Esophagus squamous epithelium (tissue), 5 donors: ENCODE data around the gene CACNG3. TPM values are rescaled to one million over a fixed set of nuclear protein-coding genes. Genes with fewer than 3 reads are reported as not detected.

Source experiments
- DNase-seq: peaks from one replicate; lab custom pipeline; 2025; lab: John Stamatoyannopoulos, UW
- H3K27ac ChIP-seq, 4 donors: fragments of 200-600 bp; sonication (generic); one replicate each; pipeline ENCODE4 v1.5.1; 2016 to 2019; ENCODE audit warnings: mild to moderate bottlenecking in 1 of 4
- H3K27me3 ChIP-seq, 4 donors: fragments of 200-600 bp; sonication (generic); 1 replicate in 3 of 4; 2 replicates in 1 of 4; pipeline versions ENCODE4 v1.5.1 to v1.6.0; 2017 to 2021; ENCODE audit warnings: antibody characterized with exemption in 1 of 4
- H3K36me3 ChIP-seq, 3 donors: fragments of 200-600 bp; sonication (generic); one replicate each; pipeline ENCODE4 v1.5.1; 2016 to 2019
- H3K4me1 ChIP-seq, 3 donors: fragments of 200-600 bp; sonication (generic); one replicate each; pipeline ENCODE4 v1.5.1; 2017 to 2019
- H3K4me3 ChIP-seq, 4 donors: fragments of 200-600 bp; sonication (generic); 1 replicate in 3 of 4; 2 replicates in 1 of 4; pipeline ENCODE4 v1.5.1; 2016 to 2019; ENCODE audit warnings: mild to moderate bottlenecking in 2 of 4, moderate library complexity in 1 of 4
- H3K9me3 ChIP-seq, 3 donors: fragments of 200-600 bp; sonication (generic); one replicate each; pipeline ENCODE4 v1.5.1; 2016 to 2019
- CTCF ChIP-seq, 6 experiments: fragments of 450-650 bp in 4 of 6; fragments of 200-600 bp in 2 of 6; sonication (generic) in 2 of 6; IDR thresholded peaks; one replicate each; pipeline ENCODE4 v1.5.1; 2016 to 2019; ENCODE audit warnings: antibody characterized with exemption in 6 of 6, mild to moderate bottlenecking in 4 of 6, moderate library complexity in 4 of 6
- POLR2A ChIP-seq, 4 donors: fragments of 450-650 bp; IDR thresholded peaks; one replicate each; pipeline ENCODE4 v1.6.1; 2017; ENCODE audit warnings: antibody characterized with exemption in 4 of 4, mild to moderate bottlenecking in 4 of 4, moderate library complexity in 3 of 4
- WGBS, 2 donors: methylation state at CpG; one replicate each; pipeline ENCODE4 v1.1.5; 2018; 5-methylcytosine and 5-hydroxymethylcytosine counted together
- intact Hi-C: fragments of 100-400 bp; cut with DNase I; formaldehyde crosslinking; loops from one replicate; pipeline ENCODE4 v1.15.0; 2022
- total RNA-seq, 4 donors: library from RNA; depleted of rRNA; stranded (reverse); fragments of >200 nt; gene quantifications; one replicate each; pipeline ENCODE4 v1.1.0, GENCODE V29; 2016
- donor health status: DM: yes; HTN: yes; CAD: no.

CACNG3 gene
- total RNA-seq, 4 donors from 2014 or later, result not detected

GRCh38 chr16:24348545-24349290, 92.6 kb downstream of the CACNG3 start:
- Histone ChIP-seq H3K4me1 (no peaks in the 10 kb centered on the region), H3K27me3 (no peaks in the 10 kb centered on the region), H3K36me3 (no peaks in the 10 kb centered on the region), H3K27ac (no peak overlapping the region), H3K4me3 (no peak overlapping the region), H3K9me3 (no peaks in the 10 kb centered on the region)
- DNase-seq, result no peak
- intact Hi-C loops, result no loop called here
- 43 to 52% methylated on average over 9 of the region's 9 CpGs for WGBS, 2 donors
- no peak for TF ChIP-seq CTCF (IDR thresholded peaks at IDR 0.05)
- no peak for TF ChIP-seq POLR2A (IDR thresholded peaks at IDR 0.05)

- H3K4me1 ChIP-seq, result no peaks in the 10 kb centered on the region
Measured at GRCh38 chr16:24349320-24349719, 93.2 kb downstream of the CACNG3 start.

DNA sequence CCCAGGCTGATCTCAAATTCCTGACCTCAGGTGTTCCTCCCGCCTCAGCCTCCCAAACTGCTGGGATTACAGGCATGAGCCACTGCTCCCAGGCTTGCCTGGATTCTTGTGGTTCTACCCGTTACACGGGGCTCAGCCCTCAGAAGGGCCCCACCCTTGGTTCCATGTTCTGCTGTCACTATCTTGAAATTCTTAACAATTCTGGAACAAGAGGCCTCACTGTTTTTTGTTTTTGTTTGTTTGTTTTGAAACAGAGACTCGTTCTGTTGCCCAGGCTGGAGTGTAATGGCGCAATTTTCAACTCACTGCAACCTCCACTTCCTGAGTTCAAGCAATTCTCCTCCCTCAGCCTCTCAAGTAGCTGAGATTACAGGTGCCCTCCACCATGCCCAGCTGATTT, 96.6 kb downstream of the CACNG3 start:
- 66 to 68% methylated on average over 5 of the region's 5 CpGs for WGBS, 2 donors
- H3K4me3 ChIP-seq, result no peak overlapping the region
- no peak overlapping the region for H3K27ac ChIP-seq
- intact Hi-C loops, result no loop called here
- H3K4me1 ChIP-seq, result no peaks in the 10 kb centered on the region
- DNase-seq, result no peak
- no peaks in the 10 kb centered on the region for H3K27me3 ChIP-seq
- TF ChIP-seq CTCF (IDR thresholded peaks at IDR 0.05) (no peak), POLR2A (IDR thresholded peaks at IDR 0.05) (no peak)
- H3K9me3 ChIP-seq, result no peaks in the 10 kb centered on the region
- no peaks in the 10 kb centered on the region for H3K36me3 ChIP-seq

More at GRCh38 chr16:24349320-24349719, 93.2 kb downstream of the CACNG3 start:
- no peak overlapping the region for H3K4me3 ChIP-seq
- WGBS, 2 donors, result 64 to 65% methylated on average over 8 of the region's 8 CpGs
- H3K27ac ChIP-seq, result no peak overlapping the region
- no peaks in the 10 kb centered on the region for H3K36me3 ChIP-seq
- intact Hi-C loops, result no loop called here
- TF ChIP-seq POLR2A (IDR thresholded peaks at IDR 0.05) (no peak), CTCF (IDR thresholded peaks at IDR 0.05) (no peak)
- no peaks in the 10 kb centered on the region for H3K27me3 ChIP-seq
- no peaks in the 10 kb centered on the region for H3K9me3 ChIP-seq
- no peak for DNase-seq

DNA sequence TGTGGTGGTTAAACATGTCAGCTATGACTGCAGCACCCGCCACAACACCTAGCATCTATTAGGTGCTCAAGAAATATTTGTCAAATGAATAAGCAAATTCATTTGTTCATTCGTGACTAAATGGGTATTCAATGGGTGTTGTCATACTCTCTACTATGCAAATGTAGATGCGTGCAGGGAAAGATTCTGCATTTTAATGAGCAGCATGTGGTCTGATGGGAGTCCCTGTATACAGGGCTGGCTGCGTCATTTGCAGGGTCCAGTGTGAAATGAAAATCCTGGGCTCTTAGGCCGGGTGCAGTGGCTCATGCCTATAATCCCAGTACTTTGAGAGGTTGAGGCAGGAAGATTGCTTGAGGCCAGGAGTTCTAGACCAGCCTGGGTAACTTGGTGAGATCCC, 97.5 kb downstream of the CACNG3 start:
- no peak for DNase-seq
- Histone ChIP-seq H3K9me3 (no peaks in the 10 kb centered on the region), H3K27ac (no peak overlapping the region), H3K27me3 (no peaks in the 10 kb centered on the region), H3K4me1 (no peaks in the 10 kb centered on the region), H3K4me3 (no peak overlapping the region), H3K36me3 (no peaks in the 10 kb centered on the region)
- intact Hi-C loops, result no loop called here
- 48 to 60% methylated on average over 3 to 5 of the region's 5 CpGs for WGBS, 2 donors
- TF ChIP-seq CTCF (IDR thresholded peaks at IDR 0.05), result no peak

DNA sequence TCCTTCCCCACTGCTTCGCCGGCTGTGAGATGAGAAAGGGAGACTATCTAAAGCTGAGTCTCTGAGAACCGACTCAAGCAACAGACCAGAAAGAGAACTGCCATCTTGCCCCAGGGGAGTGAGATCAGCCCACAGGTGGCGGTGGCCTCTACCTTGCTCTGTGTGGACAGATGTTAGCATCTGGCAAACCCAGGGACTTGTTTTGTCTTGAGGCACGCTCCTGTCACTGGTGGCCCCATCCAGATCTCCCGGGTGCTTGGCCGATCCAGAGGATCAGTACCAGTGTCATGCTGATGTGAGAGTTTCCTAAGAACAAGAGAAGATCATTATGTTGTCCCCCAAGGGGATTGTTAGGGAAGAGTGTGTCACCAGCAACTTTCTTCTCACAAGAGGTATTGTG, 101.4 kb downstream of the CACNG3 start:
- TF ChIP-seq CTCF (IDR thresholded peaks at IDR 0.05), result no peak
- TF ChIP-seq POLR2A (IDR thresholded peaks at IDR 0.05), result no peak
- intact Hi-C loops, result no loop called here
- no peaks in the 10 kb centered on the region for H3K9me3 ChIP-seq
- no peak overlapping the region for H3K27ac ChIP-seq
- no peaks in the 10 kb centered on the region for H3K36me3 ChIP-seq
- H3K4me1 ChIP-seq, result no peaks in the 10 kb centered on the region
- no peak for DNase-seq
- 41 to 63% methylated on average over 5 to 6 of the region's 7 CpGs for WGBS, 2 donors
- H3K27me3 ChIP-seq, result peaks cover 0 to 2% (median 0%) of the 10 kb centered on the region in 4 donors
- no peak overlapping the region for H3K4me3 ChIP-seq
